ENCODE data around the gene FBXW2. TPM values are rescaled to one million over a fixed set of nuclear protein-coding genes. Genes with fewer than 3 reads are reported as not detected.

The FBXW2 gene
- total RNA-seq, 2 donors from 2014 or later, result 69.9 to 70.2 TPM

DNA sequence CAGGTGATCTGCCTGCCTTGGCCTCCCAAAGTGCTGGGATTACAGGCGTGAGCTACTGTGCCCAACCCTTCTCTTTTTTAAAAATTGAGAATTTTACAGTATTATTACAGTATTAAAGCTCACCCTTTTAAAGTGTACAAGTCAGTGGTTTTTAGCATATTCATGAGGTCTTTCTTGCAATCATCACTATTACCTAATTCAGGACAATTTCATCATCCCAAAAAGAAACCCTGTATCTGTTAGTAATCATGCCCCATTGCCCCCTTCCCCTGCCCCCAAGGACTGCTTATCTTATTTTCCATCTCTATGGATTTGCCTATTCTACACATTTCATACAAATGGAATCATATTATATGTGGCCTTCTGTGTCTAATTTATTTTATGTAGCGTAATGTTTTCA, 56.3 kb downstream of the FBXW2 start:
- no peaks in the 10 kb centered on the region for H3K36me3 Mint-ChIP-seq
- no peak overlapping the region for H3K27ac Mint-ChIP-seq
- DNase-seq (ENCODE audit: low spot score in 2 of 2), result no peak
- ATAC-seq, result no peak
- no peaks in the 10 kb centered on the region for H3K9me3 Mint-ChIP-seq

DNA sequence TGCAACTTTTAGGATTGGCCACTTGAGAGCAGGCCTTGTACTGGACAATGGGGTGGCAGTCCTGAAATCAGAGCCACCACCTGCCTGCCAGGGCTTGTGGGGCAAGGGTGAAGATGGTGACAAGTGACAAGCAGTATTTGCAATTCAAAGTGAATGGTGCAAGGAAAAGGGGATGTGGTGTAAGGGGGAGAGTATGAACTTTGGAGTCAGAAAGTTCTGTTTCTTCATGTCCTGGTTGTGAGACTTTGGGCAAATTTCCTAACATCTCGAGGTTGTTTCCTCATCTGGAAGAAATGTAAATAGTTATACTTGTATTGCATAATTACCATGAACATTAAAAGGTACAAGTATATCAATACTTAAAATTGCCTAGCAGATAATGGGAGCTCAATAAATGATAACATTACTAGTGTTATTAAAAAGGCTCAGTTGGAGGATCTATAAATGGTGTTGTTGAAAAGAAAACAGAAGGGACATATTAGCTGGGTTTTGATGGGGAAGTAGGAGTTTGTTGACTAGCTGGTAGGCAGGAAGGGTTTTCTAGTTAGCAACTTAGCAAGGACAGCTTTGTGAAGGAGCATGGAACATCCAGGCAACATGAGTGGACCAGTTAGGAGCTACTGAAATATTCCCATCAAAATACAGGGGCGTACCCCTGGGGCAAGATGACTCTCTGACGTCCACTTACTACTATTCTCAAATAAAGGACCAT, 57.6 kb downstream of the FBXW2 start:
- no peaks in the 10 kb centered on the region for H3K36me3 Mint-ChIP-seq
- no peak for ATAC-seq
- no peak for DNase-seq (ENCODE audit: low spot score in 2 of 2)
- no peaks in the 10 kb centered on the region for H3K9me3 Mint-ChIP-seq
- H3K27ac Mint-ChIP-seq, result no peak overlapping the region

DNA sequence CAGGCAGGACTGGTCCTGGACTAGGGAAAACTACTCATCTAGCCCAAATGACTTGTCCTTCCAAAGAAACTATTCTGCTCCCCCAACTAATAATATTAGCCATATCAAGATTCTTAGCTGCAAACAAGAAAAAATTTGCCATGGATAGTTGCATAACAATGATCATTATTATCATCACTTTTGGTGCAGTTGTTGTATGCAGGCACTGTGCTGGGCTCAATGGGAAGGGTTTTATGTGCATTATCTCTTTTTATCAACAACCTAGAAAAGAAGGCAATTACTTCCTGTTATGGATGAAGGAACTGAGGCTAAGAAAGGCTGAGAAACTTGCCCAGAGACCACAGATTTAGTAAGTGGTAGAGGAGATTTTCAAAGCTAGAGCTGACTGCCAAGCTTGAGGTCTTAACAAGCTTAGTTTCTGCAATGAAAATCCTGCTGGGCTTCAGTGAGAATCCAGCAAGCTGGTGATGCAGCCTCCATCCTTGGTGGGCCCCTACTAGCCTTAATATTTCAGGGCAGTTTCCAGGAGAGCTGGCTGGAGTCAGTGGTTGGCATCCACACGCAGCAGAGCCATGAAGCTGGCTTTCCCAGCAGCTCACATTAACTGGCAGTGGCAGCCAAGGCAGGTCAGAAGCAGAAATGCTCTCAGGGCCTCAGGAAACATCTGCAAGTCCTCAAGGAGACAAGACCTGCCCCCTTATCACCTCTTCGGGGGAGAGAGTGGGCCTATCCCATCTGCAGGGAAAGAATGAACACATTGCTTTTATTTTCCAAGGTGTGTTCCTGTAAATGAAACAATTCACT, 58.4 kb downstream of the FBXW2 start:
- DNase-seq (ENCODE audit: low spot score in 2 of 2), result no peak
- Mint-ChIP-seq H3K9me3 (no peaks in the 10 kb centered on the region), H3K36me3 (no peaks in the 10 kb centered on the region), H3K27ac (no peak overlapping the region)
- ATAC-seq, result no peak

DNA sequence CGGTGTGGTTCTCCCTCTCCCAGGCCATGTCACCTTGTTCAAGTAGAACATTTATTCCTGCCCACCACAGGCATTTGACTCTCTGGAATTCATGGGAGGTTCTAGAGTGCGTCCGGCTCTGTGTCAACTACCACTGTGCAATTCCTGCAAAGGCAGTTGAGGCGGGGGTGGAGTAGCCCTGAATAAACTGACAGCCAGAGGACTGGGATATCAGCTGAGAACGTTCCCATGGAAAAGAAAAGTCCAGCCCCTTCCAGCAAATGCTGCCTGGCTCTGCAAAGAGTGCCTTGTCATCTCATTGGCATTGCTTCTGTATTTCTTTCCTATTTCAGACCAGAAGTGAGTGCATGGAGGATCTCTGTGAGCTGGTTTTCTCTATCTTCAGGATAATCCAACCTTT, 60.0 kb downstream of the FBXW2 start:
- DNase-seq (ENCODE audit: low spot score in 2 of 2), result no peak
- ATAC-seq, result no peak
- H3K27ac Mint-ChIP-seq, result no peak overlapping the region
- H3K9me3 Mint-ChIP-seq, result no peaks in the 10 kb centered on the region
- no peaks in the 10 kb centered on the region for H3K36me3 Mint-ChIP-seq

DNA sequence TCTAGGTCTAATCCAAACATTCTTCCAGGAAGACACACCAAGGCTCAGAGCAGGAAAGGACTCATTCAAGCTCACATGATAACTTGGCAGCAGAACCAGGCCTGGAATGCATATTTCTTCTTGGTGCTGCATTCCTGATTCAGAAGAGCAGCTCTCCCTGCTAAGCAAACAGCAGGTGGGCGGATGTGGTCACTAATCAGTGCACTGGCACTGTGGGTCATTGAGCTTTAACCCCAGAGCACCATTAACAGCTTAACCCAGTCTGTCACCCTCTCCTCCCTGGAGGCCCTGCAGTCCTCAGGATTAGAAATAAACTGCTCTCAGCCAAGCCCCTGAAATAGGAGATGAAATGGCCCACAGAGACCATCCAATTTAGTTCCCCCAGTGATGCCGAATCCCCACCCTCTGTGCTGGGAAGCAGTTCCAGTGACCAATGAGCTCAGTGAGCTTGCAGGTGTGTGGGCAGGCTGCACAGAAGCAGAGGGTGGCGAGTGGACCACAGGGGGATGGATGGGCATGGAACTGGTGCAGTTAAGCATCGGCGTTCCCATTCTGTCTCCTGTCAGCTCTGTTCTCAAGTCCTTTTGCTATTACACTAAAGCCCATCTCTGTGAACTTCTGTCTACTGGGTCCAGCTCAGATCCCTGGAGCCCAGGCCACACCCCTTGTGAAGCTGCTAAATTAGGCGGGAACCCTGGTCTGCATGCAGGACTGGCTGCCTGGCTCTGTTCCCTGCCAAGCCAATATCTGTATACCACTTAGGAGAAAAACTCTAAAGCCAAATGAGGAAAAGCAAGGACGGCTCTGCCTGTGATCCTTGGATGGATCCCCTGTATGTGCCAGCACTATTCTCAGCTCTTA, 62.3 kb downstream of the FBXW2 start:
- no peak overlapping the region for H3K27ac Mint-ChIP-seq
- H3K9me3 Mint-ChIP-seq, result no peaks in the 10 kb centered on the region
- ATAC-seq, result no peak
- DNase-seq (ENCODE audit: low spot score in 2 of 2), result no peak
- H3K36me3 Mint-ChIP-seq, result no peaks in the 10 kb centered on the region

DNA sequence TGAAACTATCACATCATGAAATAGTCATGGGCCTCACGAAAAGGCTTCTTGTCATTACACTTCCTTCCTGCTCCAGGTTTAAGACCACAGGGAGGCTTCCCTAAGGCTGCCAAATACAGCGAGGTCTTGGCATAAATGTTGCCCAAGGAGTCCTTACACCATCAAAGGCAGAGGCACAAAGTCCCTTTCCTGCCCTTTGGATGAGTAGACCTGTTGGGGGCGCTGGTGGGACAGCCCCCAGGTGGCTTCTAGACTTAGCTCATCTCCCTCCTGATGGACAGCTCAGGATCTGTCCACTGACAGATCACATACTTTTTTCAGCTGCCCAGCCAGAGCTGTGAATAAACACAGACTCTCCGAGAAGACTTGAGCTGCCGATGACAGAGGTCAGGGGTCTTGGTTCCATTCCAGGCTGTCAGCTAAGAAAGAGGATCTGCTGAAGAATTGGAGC, 63.4 kb downstream of the FBXW2 start:
- no peak overlapping the region for H3K27ac Mint-ChIP-seq
- DNase-seq (ENCODE audit: low spot score in 2 of 2), result no peak
- H3K9me3 Mint-ChIP-seq, result no peaks in the 10 kb centered on the region
- ATAC-seq, result peak in 1 of 2 donors; percentile 33
- H3K36me3 Mint-ChIP-seq, result no peaks in the 10 kb centered on the region

DNA sequence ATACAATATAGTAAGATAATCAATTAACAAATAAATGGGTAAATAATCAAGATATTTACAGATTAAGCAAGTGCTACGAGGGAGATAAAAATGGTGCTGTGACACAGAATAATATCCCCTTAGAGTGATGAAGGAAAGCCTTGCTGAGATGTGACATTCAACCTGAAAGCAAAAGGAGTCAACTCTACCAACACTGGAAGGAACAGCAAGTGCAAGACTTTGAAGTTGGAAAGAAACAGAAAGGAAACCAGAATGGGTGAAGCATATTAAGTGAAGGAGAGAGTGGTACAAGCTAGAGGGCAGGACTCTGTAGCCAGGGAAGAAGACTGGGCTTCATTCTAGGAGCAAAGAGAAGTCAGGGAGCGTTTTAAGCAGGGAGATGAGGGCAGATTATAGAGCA, 66.7 kb downstream of the FBXW2 start:
- no peak for DNase-seq (ENCODE audit: low spot score in 2 of 2)
- no peak overlapping the region for H3K27ac Mint-ChIP-seq
- ATAC-seq, result peak; percentile 22 to 83

DNA sequence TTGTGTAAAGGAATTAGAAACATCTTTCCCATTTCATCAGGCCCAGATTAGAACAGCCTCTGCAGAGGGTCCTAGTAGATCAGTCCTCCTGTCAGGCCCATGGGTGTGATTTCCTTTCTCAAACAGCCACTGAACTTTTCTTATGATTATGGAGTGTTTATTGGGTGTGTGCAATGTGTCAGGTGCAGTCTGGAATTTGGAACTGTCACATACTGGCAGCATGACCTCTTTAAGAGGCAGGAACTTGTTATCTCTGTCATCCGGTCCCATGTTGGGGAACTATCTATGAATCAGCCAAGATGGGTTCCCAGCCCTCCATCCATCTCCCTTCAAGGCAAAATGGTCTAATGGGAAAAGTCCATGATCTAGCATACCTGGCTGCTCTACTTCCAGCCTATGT, 67.3 kb downstream of the FBXW2 start:
- ATAC-seq (no peak), DNase-seq (ENCODE audit: low spot score in 2 of 2) (no peak)
- no peaks in the 10 kb centered on the region for H3K36me3 Mint-ChIP-seq
- no peaks in the 10 kb centered on the region for H3K9me3 Mint-ChIP-seq
- no peak overlapping the region for H3K27ac Mint-ChIP-seq

More for the DNA sequence above, 66.7 kb downstream of the FBXW2 start:
- Mint-ChIP-seq H3K36me3 (no peaks in the 10 kb centered on the region), H3K9me3 (no peaks in the 10 kb centered on the region)

DNA sequence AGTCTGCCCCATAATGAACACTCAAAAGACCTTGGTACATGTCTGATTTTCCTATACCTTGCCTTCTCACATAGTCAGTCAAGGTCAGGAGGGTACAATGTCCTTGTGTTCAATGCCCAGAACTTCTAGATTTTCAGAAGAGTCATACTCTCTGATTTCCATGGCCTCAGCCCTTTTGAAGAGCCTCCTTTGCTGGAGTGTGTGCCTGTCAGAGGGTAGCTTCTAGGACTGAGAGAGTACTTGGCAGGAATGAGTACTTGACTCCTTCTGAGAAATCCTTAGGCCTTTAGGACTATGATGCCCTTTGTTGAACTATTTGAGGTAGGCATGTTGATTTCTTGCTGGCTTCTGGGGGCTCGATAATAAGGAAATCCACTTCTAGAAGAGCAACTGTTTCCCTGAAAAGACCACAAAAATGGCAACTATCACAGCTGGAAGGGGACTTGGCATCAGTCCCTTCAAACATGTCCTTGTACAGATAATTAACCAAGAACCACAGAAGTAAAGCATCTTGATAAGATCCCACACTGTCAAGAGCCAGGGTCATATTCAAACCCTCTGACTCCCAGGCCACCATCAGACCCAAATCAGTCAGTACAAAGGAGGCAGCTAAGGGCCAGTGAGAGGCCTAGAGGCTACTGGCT, 68.3 kb downstream of the FBXW2 start:
- Mint-ChIP-seq H3K9me3 (no peaks in the 10 kb centered on the region), H3K36me3 (no peaks in the 10 kb centered on the region), H3K27ac (no peak overlapping the region)
- no peak for ATAC-seq
- no peak for DNase-seq (ENCODE audit: low spot score in 2 of 2)

DNA sequence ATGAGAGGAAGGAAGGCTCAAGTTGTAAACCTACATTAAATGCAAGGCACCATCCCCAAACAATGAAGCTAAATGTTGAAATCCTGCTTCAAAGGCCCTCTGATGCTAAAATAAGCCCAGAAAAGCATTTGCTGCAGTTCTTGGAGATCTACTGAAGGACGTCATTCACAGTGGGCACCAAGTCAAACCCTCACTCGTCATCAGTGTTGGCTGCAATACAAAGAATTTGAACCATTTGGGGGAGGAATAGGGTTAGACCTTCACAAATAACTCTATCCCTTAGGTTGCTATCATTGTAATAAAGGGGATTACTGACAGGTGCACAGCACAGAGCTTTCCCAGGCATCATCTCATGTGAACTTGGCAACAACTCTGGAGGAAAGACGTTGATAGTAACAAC, 69.7 kb downstream of the FBXW2 start:
- H3K27ac Mint-ChIP-seq, result no peak overlapping the region
- DNase-seq (ENCODE audit: low spot score in 2 of 2) (no peak), ATAC-seq (no peak)
- no peaks in the 10 kb centered on the region for H3K36me3 Mint-ChIP-seq
- no peaks in the 10 kb centered on the region for H3K9me3 Mint-ChIP-seq

DNA sequence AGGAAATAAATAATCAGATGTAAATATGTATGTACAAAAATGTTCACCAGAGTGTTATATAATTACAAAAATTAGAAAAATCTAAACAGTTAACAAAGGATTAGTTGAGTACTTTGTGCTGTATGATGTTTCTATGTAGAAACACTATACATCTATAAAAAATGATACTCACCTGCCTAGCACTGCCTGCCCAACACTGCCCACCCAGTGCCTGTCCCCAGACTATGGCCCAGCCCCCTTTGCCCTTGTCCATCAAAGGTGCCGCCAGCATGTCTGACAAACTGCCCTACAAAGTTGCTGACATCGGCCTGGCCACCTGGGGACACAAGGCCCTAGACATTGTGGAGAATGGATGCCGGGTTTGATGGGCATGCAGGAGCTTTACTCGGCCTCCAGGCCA, 72.8 kb downstream of the FBXW2 start:
- Mint-ChIP-seq H3K27ac (no peak overlapping the region), H3K9me3 (no peaks in the 10 kb centered on the region), H3K36me3 (no peaks in the 10 kb centered on the region)
- ATAC-seq (no peak), DNase-seq (ENCODE audit: low spot score in 2 of 2) (no peak)

DNA sequence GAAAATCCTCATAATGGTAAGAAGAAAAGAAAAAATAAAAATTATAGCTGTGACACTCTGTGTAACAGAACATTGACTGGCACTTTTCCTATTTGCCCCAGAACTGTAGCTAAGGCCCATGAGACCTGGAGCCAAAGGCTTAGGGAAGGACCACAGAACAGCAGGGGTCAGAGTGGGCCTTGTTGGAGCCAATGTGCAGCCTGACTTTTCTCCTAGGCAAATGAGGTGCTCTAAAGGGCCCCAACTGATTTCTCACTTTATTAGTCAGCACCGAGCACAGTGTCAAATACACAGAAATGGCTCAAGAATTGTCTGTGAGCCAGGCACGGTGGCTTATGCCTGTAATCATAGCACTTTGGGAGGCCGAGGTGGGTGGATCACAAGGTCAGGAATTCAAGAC, 74.9 kb downstream of the FBXW2 start:
- ATAC-seq, result no peak

DNA sequence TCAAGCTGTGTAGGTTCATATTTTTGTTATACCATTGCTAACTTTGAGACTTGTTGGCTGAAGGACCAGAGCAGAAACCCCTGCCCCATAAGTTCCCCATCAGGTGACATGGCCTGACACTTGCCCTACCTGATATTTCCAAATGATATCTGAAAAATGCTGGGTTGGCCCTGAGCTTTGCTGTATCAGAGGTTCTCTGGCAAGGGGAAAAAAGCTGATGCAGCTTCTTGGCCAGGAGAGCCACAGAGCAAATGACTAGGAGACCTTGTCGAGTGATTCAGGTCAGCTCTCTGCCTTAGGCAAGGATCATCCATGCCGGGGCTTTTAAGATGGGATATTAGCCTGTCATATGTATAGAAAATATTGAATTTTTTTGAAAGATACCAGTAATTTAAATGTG, 76.0 kb downstream of the FBXW2 start:
- H3K27ac Mint-ChIP-seq, result no peak overlapping the region
- DNase-seq (ENCODE audit: low spot score in 2 of 2) (no peak), ATAC-seq (no peak)
- H3K36me3 Mint-ChIP-seq, result peaks cover 0 to 5% of the 10 kb centered on the region in 2 donors
- no peaks in the 10 kb centered on the region for H3K9me3 Mint-ChIP-seq

More for the DNA sequence above, 74.9 kb downstream of the FBXW2 start:
- no peak for DNase-seq (ENCODE audit: low spot score in 2 of 2)
- no peak overlapping the region for H3K27ac Mint-ChIP-seq
- H3K9me3 Mint-ChIP-seq, result no peaks in the 10 kb centered on the region
- peaks cover 0 to 3% of the 10 kb centered on the region in 2 donors for H3K36me3 Mint-ChIP-seq

DNA sequence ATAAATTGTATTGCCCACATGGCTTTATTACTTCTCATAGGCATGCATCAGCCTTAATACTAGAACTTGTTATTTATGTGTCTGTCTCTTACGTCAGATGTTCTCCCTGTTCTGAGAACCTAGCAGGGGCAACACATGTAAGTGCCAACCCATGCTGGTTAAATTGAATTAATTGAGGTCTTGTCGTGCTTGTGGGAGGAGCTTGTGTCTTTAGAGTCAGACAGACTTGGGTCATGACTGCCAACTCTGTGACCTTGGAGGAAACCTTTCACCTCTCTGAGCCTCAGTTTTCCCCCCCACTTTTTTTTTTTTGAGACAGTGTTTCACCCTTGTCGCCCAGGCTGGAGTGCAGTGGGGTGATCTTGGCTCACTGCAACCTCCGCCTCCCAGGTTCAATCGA, 76.7 kb downstream of the FBXW2 start:
- DNase-seq (ENCODE audit: low spot score in 2 of 2), result no peak
- Mint-ChIP-seq H3K9me3 (no peaks in the 10 kb centered on the region), H3K27ac (no peak overlapping the region), H3K36me3 (peaks cover 0 to 5% of the 10 kb centered on the region in 2 donors)
- ATAC-seq, result no peak

DNA sequence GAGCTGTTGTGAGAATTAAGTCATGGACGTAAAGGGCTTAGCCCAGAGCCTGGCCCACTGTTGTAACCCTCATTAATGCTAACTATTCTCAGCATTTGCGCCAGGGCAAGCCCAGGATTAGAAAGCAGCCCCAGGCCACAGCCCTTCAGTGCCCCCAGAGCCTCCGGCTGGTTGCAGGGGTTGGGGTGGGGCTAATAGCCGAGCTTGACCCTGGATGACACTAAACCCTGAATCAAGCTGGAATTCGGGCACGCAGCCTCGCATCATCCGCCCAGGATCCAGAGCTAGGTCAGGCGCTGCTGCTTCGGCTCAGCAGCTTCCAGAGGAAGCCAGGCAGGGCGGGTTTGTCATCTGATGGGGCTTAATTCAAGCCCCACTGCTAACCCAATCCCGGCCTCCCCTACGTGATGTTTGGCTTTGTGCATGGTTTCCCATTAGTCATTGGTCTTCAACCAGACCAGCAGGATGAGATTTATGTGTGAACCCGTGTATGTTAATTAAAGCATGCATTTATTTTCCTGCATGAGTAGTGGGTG, 77.8 kb downstream of the FBXW2 start:
- Mint-ChIP-seq H3K27ac (no peak overlapping the region), H3K9me3 (no peaks in the 10 kb centered on the region), H3K36me3 (peaks cover 0 to 5% of the 10 kb centered on the region in 2 donors)
- DNase-seq (ENCODE audit: low spot score in 2 of 2), result no peak
- no peak for ATAC-seq

DNA sequence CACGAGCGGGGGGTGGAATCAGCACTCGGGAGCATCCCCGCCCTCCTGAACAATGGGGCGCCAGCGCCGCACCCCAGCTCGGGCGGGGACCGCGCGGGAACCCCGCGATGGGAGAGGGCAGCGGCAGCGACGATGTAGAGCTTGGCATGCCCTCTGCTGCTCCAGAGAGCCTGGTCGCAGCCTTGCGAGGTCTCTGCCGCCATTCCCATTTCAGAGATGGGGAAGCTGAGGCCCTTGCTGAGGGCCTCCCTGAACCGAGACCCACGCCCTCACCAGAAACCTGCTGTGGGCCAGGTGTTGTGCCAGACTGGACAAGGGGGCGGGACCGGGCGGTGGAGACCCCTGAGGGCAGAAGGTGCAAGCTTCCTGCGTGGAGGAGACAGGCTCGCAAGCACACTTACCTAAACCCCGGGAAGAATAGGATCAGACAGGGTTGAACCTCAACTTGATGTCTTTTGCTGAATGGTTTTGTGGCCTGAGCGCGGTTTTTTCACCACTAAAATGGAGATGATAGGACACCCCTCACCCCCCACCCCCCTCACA, 78.3 kb downstream of the FBXW2 start:
- Mint-ChIP-seq H3K27ac (peak overlapping the region in 1 of 2 donors; percentile 81), H3K9me3 (no peaks in the 10 kb centered on the region), H3K36me3 (peaks cover 0 to 5% of the 10 kb centered on the region in 2 donors)
- ATAC-seq, result peak in 1 of 2 donors; percentile 49
- no peak for DNase-seq (ENCODE audit: low spot score in 2 of 2)
